IPS-20b (cell line): ENCODE measurements around the gene OR10T2.
"Not testable (repeated sequence)": the region's sequence is repeated elsewhere in the genome, so short reads cannot be mapped to it uniquely, and the experiment has no call there.

Experiments used
- H3K27ac ChIP-seq: one replicate; pipeline ENCODE4 v1.5.1; 2013; ENCODE audit warnings: low read length
- H3K27me3 ChIP-seq: 2 replicates; pipeline ENCODE4 v1.6.1; 2013; ENCODE audit warnings: mild to moderate bottlenecking, low read length, inconsistent platforms; ENCODE audit not compliant: insufficient read depth
- H3K36me3 ChIP-seq: 2 replicates; pipeline ENCODE4 v1.6.1; 2013; ENCODE audit warnings: low read depth, mild to moderate bottlenecking, inconsistent platforms, low read length, moderate library complexity; ENCODE audit not compliant: insufficient read depth
- H3K4me1 ChIP-seq: 2 replicates; pipeline ENCODE4 v1.6.1; 2013; ENCODE audit warnings: mild to moderate bottlenecking, control low read depth, inconsistent platforms, low read length, moderate library complexity; ENCODE audit not compliant: insufficient read depth
- H3K4me3 ChIP-seq: 2 replicates; pipeline ENCODE4 v1.5.1; 2013; ENCODE audit warnings: mild to moderate bottlenecking, low read length, inconsistent platforms
- H3K9ac ChIP-seq: 2 replicates; pipeline ENCODE4 v1.6.1; 2013; ENCODE audit warnings: low read depth, mild to moderate bottlenecking, inconsistent platforms, low read length, moderate library complexity
- H3K9me3 ChIP-seq: 2 replicates; pipeline ENCODE4 v1.6.1; 2013; ENCODE audit warnings: mild to moderate bottlenecking, low read depth, low read length, inconsistent platforms; ENCODE audit not compliant: insufficient read depth

OR10T2 gene

GRCh38 chr1:158354255-158354654, 45.0 kb downstream of the OR10T2 start:
- Histone ChIP-seq H3K27me3 (no peaks in the 10 kb centered on the region), H3K4me1 (peaks cover 8% of the 10 kb centered on the region; the same call in 1 of the 2 replicates), H3K4me3 (no peak overlapping the region), H3K36me3 (no peaks in the 10 kb centered on the region), H3K27ac (no peak overlapping the region), H3K9ac (no peak overlapping the region), H3K9me3 (no peaks in the 10 kb centered on the region)

DNA sequence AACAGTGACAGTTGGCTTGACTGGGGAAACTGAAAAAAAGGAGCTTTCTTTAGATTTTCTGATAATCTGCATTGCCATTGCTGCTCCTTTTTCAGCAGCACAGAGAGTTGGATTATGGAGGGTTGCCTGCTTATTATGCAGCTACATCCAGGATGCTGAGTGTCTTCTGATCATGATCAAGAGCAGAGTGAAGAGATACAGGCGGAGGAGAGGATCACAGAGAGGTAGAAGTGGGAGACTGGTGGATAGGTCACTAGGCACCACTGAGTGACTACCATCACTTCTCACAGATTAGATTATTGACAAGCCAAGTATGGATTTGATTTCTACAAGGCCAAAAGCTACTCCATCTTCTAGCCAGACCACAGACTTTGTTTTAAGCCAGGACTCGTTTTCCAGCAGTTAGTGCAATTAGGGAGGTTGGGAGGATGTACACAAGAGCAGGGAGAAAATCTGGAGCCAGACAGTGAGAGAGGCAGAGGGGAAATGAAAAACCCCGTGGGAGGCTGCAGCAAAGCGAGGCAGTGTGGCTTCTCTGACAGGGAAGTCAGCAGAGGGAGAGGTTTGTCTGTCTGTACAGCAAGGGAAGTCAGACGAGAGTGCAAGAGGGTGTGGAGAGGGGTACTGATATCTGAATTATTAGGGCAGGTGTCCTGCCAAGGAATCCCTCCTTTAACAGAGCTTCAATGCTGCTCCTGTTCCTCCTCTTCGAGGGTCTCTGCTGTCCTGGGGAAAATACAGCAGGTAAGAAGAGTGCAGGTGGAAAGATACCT, 45.8 kb downstream of the OR10T2 start, which contains the start of gene CD1E:
TSS of gene CD1E (plus strand) at position 592 of the 773 bp plus-strand sequence. CDS start at position 687, 95 bp downstream.
- Histone ChIP-seq H3K27ac (no peak within 1 kb of the TSS), H3K27me3 (no peaks in the 10 kb centered on the region), H3K4me1 (peaks cover 8% of the 10 kb centered on the region; the same call in 1 of the 2 replicates), H3K4me3 (no peak within 1 kb of the TSS), H3K9ac (no peak within 1 kb of the TSS), H3K9me3 (no peaks in the 10 kb centered on the region), H3K36me3 (no peaks in the 10 kb centered on the region)

DNA sequence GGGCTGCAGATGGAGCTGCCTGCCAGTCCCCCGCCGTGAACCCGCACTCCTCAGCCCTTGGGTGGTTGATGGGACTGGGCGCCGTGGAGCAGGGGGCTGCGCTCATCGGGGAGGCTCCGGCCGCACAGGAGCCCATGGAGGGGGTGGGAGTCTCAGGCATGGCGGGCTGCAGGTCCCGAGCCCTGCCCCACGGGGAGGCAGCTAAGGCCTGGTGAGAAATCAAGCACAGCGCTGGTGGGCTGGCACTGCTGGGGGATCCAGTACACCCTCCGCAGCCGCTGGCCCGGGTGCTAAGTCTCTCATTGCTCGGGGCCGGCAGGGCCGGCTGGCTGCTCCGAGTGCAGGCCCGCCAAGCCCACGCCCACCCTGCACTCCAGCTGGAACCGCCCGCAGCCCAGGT, 50.3 kb downstream of the OR10T2 start:
- H3K27me3 ChIP-seq, H3K4me1 ChIP-seq, H3K9ac ChIP-seq, H3K9me3 ChIP-seq, H3K36me3 ChIP-seq, H3K27ac ChIP-seq, H3K4me3 ChIP-seq: not testable (repeated sequence)
